DND-41 (cell line): ENCODE results near the gene SLC2A4RG.

ENCODE experiments used
- CTCF ChIP-seq: IDR thresholded peaks from 2 replicates; pipeline ENCODE4 v1.5.1; 2012; ENCODE audit warnings: borderline replicate concordance, low read length, moderate library complexity, mild to moderate bottlenecking; ENCODE audit not compliant: poor library complexity, severe bottlenecking; ENCODE audit errors: extremely low read depth
- EZH2 ChIP-seq: IDR thresholded peaks from 3 replicates; pipeline ENCODE4 v1.6.1; 2012; ENCODE audit warnings: borderline replicate concordance, low read depth, mild to moderate bottlenecking, moderate library complexity, low read length, inconsistent platforms; ENCODE audit not compliant: severe bottlenecking

- TF ChIP-seq CTCF: peak; percentile 62
- TF ChIP-seq EZH2: no peak
These were observed 32.6 kb upstream of the SLC2A4RG start for GRCh38 chr20:63706852-63707557.
